GM19351 (cell line): ENCODE measurements around the gene GPR15LG.
"Not testable (repeated sequence)": the region's sequence is repeated elsewhere in the genome, so short reads cannot be mapped to it uniquely, and the experiment has no call there.

Experiments
- ATAC-seq: cut with Tn5 transposase; IDR thresholded peaks from one replicate; pipeline ENCODE4 v1.9.1; 2021; ENCODE audit warnings: mild to moderate bottlenecking, moderate library complexity; ENCODE audit not compliant: unreplicated experiment

GPR15LG gene

DNA sequence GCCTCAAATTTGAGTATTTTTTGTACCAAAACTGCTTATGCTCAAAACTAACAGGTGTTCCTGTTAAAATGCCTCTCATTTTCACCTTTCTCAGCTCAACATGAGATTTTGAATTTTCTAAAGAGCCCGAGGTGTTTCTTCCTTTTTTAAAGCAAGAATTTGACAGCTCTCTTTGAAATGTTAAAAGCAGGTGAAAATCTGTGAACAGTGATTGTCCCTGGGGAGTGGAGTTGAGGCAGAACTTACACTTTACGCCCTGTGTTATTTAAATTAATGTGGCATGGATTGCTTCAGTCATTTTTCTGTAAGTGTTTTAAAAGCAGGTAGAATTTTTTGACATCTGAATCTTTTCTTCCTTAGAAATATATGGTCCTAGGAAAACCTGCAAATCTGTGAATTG is 9.2 kb upstream of the GPR15LG start:
- ATAC-seq, result no peak

DNA sequence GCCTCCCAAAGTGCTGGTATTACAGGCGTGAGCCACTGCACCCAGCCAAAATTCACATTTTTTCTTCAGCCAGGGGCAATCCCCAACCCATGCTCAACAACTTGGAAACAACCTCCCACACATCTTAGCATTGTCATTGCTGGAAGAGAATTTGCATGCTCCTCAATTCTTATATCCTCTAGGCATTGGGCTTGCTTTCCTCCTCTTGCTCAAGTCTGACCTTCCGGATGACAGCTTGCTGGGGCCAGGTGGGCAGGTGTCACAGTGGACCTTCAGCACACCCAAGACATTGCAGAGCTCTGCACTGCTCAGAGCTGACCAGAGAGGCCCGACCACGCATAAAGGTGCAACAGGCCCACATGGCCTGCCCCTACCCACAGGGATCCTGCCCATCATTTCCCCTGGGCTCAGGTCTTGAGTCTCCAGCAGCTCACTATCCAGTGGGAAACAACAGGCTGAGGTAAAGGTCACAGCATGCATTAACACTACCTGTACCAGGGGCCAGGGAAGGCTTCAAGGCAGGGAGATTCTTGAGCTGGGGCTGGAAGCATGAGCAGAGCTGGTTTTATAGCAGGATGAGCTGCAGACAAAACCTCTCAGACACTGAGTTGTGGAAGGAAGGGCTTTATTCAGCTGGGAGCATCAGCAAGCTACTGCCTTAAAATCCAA is 6.8 kb upstream of the GPR15LG start:
- ATAC-seq, result peak; percentile 49

DNA sequence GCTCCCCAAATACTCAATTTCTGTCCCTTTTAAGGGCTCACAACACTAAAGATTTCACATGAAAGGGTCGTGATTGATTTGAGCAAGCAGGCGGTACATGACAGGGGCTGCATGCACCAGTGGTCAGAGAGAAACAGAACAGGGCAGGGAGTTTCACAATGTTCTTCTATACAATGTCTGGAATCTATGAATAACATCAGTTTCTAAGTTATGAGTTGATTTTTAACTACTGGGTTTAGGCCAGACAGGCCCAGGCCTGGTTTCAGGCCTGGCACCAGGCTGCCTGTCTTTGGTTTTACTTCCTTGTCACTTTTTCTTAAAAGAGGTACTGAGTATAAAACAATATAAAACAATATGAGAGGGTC is 6.3 kb upstream of the GPR15LG start:
- ATAC-seq, result not testable (repeated sequence)

DNA sequence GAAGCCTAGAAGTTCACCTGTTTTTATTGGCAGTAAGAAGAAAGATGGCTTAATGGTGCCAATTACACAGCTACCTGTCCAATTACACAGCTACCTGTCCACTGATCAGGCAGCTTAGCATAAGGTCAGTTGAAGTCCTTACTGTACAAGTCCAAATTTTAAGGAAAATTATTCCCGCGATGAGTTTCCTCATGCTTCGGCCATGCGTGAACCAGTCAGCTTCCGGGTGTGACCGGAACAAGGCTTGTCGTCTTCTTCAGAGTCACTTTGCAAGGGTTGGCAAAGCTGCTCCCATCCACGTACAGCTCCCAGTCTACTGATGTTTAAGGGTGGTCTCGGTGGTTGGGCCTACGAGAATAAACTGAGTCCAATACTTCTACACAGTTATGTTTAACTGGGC is 5.2 kb upstream of the GPR15LG start:
- not testable (repeated sequence) for ATAC-seq

DNA sequence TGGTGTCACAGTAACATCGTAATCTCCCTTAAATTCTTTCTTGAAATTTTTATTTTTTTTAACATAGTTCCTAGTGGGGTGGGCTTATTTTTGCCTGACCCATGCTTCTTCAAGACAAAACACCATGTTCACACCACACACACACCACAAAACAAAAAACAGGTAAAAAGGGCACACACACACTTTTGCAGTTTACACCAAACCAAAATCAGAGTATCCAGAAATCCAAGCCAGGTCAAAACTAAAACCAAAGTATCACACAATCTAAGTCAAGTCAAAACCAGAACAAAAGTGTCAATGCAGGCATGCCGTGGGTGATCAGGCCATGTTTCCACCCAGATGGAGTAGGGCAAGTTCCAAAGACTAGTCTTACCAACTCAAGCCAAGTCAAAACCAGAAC is 2.4 kb upstream of the GPR15LG start:
- ATAC-seq, result not testable (repeated sequence)

DNA sequence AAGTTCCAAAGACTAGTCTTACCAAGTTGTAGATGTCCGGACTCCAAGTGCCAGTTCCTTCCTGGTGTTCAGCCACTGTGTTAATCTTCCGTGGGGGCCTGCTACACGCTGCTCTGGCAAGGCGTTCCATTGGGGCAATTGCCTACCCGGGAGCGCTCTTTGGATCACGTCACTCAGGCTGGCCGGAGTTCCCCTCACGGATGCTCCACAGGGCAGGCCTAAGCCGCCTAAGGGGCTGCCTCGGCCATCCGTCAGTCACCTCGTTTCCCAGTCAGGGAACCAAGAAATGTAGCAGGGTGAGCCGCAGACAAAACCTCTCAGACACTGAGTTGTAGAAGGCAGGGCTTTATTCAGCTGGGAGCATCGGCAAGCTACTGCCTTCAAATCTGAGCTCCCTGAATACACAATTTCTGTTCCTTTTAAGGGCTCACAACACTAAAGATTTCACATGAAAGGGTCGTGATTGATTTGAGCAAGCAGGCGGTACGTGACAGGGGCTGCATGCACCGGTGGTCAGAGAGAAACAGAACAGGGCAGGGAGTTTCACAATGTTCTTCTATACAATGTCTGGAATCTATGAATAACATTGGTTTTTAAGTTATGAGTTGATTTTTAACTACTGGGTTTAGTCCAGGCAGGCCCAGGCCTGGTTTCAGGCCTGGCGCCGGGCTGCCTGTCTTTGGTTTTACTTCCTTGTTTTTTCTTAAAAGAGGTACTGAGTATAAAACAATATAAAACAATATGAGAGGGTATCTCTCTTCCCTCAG is 1.7 kb upstream of the GPR15LG start:
- ATAC-seq, result peak; percentile 33

DNA sequence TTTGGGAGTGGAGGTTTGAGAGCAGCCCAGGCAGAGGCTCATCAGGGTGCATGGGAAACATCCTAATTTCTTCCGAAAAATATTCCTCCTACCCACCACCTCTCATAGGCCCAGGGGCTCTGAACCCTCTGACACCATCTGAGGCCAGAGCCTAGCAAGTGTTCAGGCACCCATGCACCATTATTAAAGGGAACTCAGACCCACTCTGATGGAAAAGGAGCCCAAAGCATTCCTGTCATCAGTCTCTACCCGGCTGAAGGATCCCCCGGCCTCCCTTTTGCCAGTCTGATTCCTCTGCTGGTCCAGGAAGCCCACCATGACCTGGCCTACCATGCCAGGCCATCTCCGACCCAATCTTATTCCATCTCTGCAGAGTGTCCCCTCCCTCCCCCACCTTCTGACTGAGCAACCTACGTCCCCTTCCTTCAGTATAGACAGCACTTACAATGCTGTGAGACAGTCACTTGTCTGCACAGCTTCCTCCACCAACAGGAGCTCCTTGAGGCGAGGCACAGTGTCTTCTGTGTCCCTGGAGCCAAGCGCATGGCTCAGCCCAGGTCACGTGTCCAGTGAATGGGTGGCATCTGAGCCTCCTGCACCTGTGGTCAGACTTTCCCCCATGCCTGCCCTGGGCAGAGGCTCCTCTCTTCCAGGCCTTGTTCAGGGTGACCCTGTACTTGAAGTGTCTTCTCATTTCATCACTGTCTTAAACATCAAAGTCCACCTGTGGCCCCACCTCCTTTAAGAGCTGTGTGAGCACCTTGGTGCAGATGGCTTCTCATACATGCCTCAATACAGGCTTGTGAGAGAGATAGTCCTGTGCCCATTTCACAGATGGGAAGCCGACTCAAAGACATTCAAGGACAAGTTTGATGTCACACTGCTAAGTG is 889 bp upstream of the GPR15LG start:
- peak; percentile 57 for ATAC-seq

DNA sequence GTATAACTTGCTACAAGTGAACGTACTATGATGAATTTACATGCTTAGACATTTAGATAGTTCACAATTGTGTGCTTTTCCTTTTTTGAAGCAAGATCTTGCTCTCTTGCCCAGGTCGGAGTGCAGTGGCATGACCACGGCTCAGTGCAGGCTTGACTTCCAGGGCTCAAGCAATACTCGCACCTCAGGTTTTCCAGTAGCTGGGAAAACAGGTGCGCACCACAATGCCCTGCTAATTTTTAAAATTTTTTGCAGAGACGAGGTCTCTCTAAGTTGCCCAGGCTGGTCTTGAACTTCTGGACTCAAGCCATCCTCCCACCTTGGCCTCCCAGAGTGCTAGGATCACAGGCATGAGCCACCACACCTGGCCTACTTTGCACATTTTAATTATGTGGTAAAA is 1.8 kb downstream of the GPR15LG start:
- no peak for ATAC-seq

DNA sequence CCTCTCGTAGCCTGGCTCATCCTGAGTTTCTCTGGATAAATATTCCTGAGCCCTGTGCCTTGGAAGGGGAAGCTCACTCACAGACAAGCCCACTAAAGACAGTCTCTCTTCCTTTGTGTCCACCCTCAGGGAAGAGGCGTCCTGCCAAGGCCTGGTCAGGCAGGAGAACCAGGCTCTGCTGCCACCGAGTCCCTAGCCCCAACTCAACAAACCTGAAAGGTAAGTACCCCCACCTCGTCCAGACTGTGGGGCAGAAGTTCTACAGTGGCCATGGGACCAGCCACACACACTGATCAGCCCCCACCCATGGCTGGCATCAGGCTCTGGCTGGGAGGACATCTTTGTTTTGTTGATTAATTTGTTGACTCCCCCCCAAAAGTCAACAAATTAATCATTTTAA is 2.8 kb downstream of the GPR15LG start:
- no peak for ATAC-seq

DNA sequence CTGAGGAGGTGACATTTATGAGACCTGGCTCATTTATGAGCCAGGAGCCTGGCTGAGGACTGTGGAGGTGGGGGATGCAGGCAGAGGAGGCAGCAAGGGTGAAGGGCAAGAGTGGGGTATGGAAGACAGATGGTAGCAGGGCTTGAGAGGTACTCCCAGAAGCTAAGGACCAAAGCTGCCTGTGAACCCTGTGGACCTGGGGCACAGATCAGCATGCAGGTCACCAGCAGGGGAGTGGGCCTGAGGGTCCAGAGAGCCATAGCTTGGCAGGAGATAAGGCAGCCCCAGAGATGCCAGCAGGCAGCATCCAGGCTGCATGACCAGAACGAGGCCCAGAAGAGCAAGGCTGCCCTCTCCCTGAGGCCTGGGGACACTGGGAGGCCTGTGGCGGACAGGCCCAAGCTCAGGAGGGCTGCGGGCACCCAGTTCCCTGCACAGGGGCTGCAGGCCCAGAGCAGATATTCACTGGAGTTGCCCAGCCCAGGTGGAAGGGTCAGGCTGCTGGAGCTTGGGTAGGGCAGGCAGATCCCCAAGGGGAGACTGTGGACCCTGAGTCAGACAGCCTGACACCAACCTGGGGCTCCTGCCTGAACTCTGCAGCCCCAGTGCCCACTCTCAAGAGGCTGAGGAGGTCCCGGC is 3.4 kb downstream of the GPR15LG start:
- no peak for ATAC-seq

DNA sequence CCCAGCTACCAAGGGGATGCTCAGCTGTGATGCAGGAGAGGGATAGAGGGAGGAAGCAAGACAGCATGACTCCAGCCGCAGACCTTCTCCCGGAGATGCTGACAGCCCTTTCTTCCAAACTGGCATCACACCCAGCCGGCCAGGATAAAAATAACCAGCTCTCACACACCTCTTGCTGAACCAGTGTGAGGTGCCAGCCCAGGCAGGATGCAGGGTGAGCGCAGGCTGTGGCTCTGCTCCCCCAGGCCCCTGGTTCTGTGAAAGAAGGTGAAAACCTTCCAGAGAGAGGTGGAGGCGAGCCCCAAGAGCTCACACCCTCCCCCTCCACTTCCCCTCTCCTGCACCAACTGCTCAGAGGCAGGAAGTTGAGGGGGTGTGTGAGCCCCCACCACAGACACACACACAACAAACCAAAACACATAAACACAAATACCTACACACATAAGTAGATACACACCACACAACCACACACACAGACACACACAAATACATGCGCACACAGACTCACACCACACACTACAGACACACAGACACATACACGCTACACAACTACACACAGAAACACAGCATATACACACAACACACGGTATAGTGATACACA is 4.0 kb downstream of the GPR15LG start:
- ATAC-seq, result peak; percentile 51

DNA sequence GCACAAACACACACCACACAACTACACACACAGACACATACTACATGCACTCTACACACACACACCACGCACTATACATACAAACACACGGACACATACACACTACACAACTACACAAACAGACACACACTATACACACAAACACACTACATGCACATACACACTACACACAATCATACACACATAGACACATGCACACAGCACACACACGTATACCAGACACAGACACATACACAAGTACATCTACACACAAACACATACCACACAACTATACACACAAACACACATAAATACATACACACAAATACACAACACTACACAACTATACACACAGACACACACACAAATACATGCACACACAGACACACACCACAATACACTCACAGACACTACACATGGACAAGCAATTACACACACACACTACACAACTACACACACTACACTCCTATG is 4.6 kb downstream of the GPR15LG start:
- ATAC-seq, result no peak

DNA sequence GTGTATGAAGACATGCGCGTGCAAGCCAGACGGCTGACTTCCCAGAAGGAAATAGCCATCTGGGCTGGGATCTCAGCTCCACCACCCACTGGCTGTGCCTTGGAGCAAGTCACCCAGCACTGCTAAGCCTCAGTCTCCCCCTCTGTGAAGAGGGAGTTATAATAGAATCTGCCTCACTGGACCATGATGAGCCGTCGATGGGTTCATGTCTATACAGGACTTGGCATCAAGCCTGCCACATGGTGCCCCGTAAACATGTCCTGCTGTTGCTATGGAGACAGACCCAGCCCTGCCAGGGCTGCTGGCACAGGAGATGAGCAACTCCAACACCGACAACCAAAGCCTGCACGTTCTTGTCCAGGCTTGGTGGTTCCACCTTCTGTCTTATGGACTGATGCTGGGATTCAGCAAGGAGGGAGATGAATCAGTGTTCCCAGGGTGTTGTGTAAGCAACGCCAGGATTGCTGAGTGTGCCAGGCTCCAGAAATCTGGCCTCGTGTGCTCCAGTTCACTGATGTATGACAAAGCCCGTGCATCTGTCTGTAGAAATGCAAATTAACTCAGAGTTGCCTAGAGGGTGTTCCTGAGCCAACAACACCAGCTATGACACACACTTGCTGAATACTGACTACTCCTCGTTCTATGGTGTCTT is 5.6 kb downstream of the GPR15LG start:
- peak; percentile 90 for ATAC-seq

DNA sequence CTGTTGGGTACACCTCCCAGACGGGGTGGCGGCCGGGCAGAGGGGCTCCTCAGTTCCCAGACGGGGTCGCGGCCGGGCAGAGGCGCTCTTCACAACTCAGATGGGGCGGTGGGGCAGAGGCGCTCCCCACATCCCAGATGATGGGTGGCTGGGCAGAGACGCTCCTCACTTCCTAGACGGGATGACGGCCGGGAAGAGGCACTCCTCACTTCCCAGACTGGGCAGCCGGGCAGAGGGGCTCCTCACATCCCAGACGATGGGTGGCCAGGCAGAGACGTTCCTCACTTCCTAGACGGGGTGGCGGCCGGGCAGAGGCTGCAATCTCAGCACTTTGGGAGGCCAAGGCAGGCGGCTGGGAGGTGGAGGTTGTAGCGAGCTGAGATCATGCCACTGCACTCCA is 6.8 kb downstream of the GPR15LG start:
- ATAC-seq, result not testable (repeated sequence)

DNA sequence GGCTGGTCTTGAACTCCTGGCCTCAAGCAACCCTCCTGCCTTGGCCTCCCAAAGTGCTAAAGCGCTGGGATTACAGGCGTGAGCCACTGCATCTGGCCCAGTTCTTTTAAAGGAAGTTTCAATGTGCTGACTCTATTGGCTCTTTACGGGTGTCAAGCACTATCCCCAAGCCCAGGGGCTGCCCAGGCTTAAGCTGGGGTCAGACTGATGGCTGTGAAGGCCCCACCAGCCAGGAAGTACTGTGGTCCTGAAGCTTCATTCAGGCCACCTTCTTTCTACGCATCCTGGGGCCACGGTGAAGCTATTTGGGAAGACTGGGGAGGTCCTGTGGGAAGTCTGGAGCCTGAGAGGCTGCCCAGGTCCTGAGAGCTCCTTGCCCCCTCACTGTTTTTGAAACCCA is 8.0 kb downstream of the GPR15LG start:
- no peak for ATAC-seq

DNA sequence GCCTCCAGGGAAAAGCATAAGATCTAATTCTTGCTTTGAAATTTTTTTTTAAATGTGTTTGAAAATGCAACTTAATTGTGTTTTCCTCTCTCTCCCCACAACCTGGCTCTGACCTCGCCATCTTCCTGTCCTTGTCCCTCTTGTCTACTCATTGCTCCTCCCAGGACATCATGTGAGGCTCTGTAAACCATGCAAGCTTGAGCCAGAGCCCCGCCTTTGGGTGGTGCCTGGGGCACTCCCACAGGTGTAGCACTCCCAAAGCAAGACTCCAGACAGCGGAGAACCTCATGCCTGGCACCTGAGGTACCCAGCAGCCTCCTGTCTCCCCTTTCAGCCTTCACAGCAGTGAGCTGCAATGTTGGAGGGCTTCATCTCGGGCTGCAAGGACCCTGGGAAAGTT is 10.9 kb downstream of the GPR15LG start:
- ATAC-seq, result peak; percentile 46

DNA sequence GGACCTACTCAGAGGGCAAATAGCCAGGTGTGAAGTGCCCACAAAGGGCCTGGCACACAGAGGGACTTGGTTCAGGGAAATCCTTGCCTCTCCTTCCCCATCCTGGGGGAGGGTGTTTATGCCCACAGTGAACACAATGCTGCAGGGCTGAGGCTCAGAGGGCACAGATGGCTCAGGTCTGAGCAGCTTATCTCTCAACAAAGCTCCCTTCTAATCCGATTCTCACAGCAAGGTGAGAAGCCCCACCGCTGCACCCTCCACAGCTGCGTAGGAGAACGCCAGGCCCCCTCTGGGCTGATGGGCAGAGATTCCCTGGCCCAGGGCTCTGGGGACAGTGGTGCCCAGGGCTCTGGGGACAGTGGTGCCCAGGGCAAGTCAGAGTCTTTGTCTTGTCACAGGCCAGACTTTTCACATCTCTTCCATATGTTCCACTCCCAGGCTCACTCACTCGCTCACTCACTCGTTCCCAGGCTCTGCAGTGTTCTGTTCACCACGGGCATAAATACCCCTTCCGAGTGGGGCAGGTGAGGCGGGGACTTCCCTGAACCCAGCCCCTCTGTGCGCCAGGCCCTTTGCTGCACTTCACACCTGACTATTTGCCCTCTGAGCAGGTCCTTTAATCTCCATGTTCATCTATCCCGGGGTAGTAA is 12.1 kb downstream of the GPR15LG start:
- ATAC-seq, result no peak

DNA sequence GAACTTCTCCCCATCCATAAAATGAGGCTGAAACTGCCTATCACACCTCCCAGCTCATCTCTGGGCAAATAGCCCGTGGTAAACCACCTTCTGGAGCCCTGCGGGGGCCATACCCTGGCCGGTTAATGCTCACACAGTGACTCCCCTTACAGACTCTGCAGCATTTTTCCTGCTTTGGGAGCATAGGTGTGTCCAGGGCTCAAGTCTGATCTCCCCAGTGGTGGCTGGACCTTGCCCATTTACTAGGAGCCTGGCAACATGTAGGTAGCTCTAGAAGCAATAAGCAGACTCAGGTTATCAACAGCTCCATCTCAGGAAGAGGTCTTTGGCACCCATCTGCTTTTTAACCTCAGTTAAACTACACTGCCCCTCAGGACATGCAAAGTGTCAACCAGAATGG is 15.2 kb downstream of the GPR15LG start:
- no peak for ATAC-seq

DNA sequence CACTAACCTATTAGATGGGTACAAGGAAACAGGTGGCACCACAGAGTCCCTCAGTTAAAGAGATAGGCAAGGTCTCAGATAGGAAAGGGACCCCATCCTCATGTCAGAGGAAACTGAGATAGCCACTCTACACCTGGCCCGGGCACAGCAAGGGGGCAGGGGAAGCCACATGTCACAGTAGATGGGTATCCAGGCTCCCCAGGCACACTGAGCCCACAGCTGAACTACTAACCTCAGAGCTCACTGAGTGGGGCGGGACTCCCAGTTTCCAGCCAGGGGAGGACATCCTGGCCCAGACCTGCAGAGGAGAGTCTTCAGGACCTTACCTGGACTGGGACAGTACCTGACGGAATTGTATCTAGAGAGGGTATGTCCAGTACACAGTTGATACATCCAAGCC is 17.0 kb downstream of the GPR15LG start:
- ATAC-seq, result no peak

DNA sequence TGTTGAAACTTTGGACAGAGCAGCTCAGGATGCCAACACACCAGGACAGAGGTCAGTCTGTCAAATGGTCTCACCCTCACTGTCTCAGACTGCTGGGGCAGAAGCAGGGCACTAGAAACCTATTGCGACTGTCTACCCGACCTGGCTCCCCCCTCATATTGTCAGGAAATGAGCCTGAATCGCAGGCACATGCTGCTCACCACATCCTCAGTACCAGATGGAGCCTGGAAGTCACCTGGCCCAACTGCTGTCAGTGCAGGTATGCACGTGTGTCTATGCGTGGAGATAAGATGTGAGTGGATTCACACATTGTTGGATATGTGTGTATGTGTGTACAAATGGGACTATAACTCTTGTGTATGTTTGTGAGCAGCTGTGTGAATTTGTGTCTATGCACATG is 17.5 kb downstream of the GPR15LG start:
- no peak for ATAC-seq
